ENCODE measurements around the gene FASN.
"Not testable (repeated sequence)": the region's sequence is repeated elsewhere in the genome, so short reads cannot be mapped to it uniquely, and the experiment has no call there.

FASN gene

GRCh38 chr17:82098169-82098938, at the start of gene FASN:
TSS of gene FASN (minus strand) at chr17:82098236. CDS start at chr17:82096445, 1,791 bp downstream.
- DNase-seq = peak; percentile 78 to 97 (median 89)

- no peak for DNase-seq
These were observed 48.9 kb upstream of the FASN start for GRCh38 chr17:82146663-82147654.

DNA sequence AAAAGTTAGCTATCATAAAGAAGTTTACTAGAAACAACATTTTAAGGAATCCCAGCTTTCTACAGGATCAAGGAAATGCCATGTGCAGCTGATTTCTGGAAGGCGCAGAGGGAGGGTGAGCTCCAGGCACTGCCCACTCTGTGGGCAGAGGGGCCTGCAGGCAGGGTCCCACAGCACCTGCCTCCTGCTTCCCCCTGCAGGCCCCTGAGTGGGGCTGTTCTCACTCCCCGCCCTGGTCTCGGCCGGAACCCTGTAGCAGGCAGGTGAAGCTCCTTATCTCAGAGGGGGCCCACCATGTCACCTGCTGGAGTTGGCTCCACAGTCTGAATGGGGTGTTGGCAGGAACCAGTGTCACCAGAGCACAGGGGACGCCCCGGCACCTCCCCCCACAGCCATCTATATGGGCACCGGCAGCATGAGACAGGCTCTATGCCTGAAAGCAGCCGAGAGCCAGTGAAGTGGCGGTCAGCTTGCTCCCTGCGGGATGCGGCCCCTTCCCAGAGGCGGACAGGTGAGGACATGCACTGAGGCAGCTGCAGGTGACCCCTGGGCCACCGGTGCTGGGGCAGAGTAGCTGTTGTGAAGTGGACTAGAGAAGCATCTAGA, 47.6 kb upstream of the FASN start:
- no peak for DNase-seq

GRCh38 chr17:82143333-82143732, 45.3 kb upstream of the FASN start:
- DNase-seq = no peak

DNA sequence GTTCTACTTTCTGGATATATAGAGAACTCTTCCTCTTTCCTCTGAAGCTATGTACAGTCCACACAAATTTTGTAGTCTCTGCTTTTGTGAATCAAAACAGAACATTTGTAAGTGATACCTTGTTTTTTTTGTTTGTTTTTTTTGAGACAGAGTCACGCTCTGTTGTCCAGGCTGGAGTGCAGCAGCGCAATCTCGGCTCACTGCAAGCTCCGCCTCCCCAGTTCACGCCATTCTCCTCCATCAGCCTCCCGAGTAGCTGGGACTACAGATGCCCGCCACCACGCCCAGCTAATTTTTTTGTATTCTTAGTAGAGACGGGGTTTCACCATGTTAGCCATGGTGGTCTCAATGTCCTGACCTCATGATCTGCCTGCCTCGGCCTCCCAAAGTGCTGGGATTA, 41.9 kb upstream of the FASN start:
- DNase-seq = not testable (repeated sequence)

DNA sequence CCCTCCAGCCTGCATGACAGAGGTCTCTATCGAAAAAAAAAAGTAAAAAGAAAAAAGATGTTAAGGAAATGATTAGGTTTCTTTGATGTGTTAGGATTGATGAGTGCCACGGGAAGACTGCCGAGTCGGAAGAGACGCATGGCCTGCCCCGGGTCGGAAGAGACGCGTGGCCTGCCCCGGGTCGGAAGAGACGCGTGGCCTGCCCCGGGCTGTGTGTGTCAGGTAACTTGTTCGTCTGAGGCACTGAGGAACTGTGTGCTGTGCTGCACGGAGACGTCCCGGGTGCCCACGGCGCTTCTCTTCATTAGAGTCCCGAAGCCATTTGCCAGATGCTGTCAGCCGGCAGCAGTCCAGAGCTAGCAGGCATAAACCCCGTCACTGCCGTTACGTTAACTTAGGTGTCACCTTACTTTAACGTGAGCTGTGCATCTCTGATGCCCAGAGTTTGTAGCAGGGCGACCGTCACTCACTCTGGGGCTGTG, 40.5 kb upstream of the FASN start:
- no peak for DNase-seq

- DNase-seq = no peak
These were observed 36.1 kb upstream of the FASN start for GRCh38 chr17:82134101-82134500.

DNA sequence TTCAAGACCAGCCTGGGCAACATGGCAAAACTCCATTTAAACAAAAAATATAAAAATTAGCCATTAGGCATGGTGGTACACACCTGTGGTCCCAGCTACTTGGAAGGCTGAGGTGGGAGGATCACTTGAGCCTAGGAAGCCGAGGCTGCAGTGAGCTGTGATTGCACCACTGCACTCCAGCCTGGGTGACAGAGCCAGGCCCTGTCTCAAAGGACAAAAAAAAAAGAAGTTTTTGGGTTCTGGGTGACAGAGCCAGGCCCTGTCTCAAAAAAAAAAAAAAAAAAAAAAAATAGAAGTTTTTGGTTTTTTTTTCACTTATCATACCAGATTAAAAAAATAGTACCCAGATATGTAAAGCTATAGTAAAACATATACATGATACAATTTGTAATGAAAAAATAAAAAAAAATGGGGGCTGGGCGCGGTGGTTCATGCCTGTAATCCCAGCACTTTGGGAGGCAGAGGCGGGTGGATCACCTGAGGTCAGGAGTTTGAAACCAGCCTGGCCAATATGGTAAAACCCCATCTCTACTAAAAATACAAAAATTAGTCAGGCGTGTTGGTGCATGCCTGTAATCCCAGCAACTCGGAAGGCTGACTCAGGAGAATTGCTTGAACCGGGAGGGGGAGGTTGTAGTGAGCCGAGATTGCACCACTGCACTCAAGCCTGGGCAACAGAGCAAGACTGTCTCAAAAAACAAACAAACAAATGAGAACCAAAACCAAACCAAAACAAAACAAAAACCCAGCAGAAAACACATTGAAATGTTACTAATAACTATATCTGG, 35.3 kb upstream of the FASN start:
- not testable (repeated sequence) for DNase-seq

DNA sequence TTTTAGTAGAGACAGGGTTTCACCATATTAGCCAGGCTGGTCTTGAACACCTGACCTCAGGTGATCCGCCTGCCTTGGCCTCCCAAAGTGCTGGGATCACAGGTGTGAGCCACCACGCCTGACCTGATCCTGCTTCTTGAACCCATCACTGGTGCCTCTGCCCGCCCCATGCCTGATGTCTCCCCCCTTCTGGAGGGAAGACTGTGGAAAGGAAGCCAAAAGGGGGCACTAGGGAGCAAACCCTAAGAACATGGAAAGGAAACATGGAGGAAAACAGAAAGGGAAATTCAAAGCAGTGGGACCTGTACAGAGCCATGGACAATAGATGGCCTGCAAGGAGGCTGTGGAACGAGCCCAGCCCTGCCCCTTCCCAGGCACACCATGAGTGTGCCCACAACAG, 31.1 kb upstream of the FASN start:
- no peak for DNase-seq

- DNase-seq = no peak
These were observed 30.3 kb upstream of the FASN start for GRCh38 chr17:82128287-82128686.

- no peak for DNase-seq
These were observed 29.7 kb upstream of the FASN start for GRCh38 chr17:82127704-82128103.

- no peak for DNase-seq
These were observed 29.2 kb upstream of the FASN start for GRCh38 chr17:82127315-82127595.

DNA sequence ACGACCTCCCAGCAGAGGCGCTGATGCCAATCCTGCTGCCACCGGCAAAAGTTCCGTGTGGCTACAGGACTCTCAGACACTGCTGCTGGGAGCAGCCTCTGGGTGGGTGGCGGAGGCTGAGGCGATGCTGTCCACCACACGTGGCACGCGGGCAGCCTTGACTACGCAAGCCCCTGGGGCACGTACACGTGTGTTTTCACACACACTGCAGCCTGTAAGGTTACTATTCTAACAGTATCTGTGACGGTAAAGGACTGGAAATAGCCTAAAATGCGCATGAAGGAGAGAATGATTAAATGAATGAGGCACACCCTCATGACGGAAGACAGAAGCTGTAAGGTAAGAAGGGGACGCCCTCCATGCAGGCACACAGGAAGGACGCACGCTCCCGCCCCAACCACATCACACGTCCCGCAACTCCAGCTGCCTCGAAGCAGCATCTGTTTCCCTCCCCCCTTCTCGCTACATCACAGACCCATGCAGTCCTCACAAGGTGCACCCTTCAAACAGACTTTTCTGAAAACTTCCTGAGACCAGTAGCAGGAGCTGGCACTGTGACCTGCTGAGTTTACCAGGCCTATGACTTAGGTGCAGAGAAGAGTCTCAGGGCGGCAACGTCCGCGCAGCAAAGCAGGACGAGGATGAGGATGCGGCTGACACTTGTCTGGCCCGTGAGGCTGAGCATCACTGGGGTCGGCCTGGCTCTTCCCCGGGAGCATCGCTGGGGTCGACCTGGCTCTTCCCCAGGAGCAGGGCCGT, 28.7 kb upstream of the FASN start:
- no peak for DNase-seq

- DNase-seq = no peak
These were observed 26.1 kb upstream of the FASN start for GRCh38 chr17:82124101-82124500.

GRCh38 chr17:82121660-82122629, 23.9 kb upstream of the FASN start:
- no peak for DNase-seq

- no peak for DNase-seq
These were observed 23.2 kb upstream of the FASN start for GRCh38 chr17:82121246-82121645.

DNA sequence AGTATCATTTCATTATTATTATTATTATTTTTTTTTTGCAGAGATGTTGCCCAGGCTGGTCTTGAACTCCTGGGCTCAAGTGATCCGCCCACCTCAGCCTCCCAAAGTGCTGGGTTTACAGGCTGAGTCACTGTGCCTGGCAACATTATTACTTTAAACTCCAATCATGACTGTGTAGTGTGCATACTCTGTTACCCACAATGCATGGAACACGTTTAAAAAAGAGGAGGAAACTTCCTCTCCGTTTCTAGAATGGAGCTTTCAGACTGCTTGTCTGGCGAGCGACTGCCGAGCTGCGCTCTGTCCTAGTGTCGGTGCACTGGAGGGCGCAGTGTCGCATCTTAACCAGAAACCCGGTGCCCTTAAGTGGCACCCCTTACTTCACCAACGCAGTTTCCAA, 22.1 kb upstream of the FASN start:
- no peak for DNase-seq

GRCh38 chr17:82118815-82119380, 20.9 kb upstream of the FASN start:
- DNase-seq = no peak

DNA sequence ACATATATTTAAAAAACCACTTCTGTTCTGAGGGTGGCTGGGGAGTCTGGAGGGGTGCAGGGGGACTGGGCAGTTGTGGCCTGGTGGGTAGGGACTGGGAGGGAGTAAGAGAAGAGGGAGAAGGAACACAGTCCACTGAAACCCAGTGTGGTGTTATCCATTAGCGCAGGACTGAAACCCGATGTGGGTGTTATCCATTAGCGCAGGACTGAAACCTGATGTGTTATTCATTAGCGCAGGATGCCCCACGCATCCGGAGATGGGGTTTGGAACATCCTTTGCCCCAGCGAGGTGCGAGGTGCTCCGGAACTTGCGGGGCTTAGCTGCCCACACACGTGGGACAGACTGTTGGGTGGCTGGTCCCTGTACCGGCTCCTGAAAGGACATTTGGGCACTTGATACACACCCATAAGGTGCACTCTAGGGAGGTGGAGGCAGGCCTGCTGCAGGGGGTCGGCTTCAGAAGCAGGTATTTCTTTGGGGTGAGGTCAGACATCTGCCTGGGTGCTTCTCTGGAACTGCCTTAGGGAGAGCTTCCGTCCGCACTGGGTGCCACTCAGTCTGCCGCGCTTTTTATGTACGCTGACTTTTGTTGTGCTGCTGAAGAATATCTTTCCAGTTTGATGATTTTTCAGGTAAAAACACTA, 20.3 kb upstream of the FASN start:
- no peak for DNase-seq
